Activated effector memory CD4-positive, alpha-beta T cell treated with Interleukin-2 at 50 U/mL for 16 hours (primary cell): ENCODE results near the gene AP3S2.
"Not testable (repeated sequence)": the region's sequence is repeated elsewhere in the genome, so short reads cannot be mapped to it uniquely, and the experiment has no call there.

Source experiments
- DNase-seq: peaks from one replicate; pipeline ENCODE4 v3.0.0-alpha.2; 2020

Gene AP3S2

DNA sequence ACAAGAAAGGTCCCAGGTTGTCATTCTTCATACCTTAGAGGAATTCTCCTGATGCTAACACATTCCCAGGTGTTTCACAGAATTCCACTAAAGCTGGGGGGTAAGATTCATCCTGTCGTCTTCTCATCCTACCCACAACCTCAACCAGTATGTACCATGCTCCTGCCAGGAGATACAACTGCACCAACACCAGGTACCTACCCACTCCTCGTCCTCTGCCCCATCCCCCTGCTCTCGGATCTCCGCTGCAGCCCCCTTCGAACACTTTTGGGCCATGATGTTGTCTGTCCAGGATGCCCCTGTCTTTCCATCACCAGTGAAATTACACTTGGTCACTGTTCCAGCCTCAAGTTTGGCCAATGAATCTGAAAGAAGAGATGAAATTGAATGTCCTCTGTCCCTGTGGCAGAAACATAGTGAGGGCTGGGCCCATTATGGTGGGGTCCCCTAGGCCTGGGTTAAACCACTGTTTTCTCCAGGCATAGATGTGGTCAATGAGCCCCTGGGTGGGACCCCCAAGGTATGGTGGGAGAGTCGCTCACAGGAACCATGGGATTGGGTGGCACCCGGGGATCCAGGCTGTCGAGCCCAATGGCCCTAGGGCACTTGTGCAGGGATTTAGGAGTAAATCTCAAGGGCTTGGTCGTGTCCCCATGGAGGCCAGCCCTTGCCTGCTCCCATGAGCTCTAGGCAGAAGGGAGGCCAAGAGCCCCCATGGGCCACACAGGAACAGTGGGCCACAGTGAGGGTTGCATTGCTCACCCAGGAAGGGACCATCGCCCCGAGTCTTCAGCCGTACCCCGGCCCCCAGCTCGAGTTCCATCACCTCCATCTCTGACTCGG lies 9.4 kb upstream of the AP3S2 start:
- no peak for DNase-seq

GRCh38 chr15:89900849-89901248 lies 7.1 kb upstream of the AP3S2 start:
- DNase-seq, result no peak

DNA sequence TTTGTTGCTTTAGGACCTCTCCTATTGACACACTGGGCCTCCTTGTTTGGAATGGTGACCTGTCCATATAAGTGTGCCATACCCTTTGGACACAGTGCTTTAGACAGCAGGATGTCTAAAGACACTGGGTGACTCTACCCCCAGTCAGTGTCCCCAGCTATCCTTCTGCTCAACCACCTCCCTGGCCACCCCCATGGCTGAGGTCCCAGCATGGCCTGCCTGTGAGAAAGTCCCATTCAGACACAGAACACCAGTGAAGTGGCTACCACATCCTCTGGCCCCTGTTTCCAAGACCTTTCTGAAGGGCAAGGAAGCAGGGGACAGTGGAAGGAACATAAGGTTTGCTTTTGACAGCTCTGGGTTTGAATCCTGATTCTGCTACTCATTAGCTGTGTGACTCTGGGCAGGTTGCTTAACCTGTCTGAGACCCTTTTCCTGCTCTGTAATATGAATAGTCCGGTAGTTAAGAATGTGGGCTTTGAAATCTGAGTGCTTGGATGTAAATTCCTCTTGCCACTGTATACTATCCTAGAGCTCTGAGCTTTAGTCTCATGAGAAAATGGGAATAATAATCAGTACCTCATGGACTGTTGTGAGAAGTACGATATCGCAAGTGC lies 6.3 kb upstream of the AP3S2 start:
- no peak for DNase-seq

DNA sequence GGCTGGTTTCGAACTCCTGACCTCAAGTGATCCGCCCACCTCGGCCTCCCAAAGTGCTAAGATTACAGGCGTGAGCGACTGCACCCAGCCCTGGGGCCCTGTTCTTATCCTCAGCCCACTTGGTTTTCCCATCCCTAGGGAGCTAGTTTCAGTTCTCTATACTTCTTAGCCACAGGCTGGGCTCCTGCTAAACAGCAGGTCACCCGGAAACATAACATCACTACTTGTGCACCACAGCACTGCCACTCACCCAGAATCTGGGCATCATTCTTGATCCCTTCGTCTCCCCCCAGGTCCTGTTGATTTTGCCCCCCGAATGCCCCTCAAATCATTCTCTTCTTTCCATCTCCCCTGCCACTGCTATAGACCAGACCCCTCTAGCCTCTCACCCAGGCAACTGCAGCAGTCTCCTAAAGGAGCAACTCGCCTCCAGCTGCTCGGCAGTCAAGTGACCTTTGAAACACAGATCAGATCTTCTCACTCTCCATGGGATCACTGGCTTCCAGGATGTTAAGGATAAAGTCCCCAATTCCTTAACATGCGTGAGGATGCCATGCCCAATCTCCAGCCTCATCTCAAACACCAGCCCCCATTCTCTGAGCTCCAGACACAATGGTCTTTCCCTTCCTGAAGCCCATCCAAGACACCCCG lies 5.6 kb upstream of the AP3S2 start:
- DNase-seq, result no peak

DNA sequence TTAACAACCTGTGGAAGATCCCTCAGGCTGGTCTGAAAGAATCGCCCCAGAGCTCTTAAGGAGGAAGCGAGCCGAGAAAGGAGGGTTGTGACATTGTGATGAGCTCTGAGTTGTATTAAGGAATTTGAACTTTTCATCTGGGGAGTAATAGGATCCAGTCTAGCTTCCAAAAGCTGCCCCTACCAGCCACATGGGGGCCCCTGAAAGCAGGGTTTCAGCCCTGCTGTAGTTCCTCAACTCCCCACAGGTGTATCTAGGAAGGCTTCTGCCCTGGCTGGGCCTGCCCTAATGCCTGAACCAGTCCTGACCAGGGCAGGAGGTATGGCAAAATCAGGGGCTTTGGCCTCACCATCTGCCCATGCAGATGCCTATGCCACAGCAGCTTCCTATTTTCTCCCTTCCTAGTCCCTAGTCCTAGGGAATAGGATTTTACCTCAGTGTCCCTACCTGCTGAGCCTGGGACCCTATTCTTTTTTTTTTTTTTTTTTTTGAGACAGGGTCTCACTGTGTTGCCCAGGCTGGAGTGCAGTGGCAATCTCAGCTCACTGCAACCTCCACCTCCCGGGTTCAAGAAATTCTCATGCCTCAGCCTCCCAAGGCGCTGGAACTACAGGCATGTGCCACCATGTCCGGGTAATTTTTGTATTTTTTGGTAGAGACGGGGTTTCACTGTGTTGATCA lies 5.0 kb upstream of the AP3S2 start:
- peak; percentile 22 for DNase-seq

- no peak for DNase-seq
These were observed 4.4 kb upstream of the AP3S2 start for GRCh38 chr15:89898146-89898545.

DNA sequence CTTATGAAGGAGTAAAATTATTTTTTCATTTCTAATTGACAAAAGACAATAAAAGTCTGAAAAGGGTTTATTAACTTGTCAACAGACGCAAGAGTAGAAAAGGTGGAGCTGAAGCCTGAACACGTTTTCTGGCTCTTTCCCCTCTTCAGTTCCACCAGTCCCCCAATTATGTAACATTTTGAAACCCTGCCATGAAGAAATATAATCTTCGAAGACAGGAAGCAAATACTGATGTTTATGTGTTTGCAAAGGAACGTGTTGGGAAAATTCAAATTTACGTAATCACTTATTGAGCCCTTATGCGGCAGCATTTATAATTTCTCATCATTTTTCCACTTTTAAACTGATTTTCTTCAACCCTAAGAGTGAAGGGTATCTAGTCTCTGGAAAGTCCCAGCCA lies 767 bp downstream of the AP3S2 start:
- no peak for DNase-seq

- DNase-seq, result no peak
These were observed 5.5 kb downstream of the AP3S2 start for GRCh38 chr15:89888214-89888804.

GRCh38 chr15:89885611-89886010 lies 8.2 kb downstream of the AP3S2 start:
- DNase-seq, result no peak

DNA sequence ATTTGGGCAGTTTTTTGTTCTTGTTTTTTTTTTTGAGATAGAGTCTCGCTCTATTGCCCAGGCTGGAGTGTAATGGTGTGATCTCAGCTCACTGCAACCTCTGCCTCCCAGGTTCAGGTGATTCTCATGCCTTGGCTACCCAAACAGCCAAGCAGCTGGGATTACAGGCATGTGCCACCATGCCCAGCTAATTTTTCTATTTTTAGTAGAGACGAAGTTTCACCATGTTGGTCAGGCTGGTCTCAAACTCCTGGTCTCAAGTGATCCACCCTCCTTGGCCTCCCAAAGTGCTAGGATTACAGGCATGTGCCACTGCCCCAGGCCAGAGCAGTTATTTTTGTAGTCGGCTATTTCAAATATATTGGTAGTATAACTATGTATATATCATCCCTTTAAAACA lies 8.6 kb downstream of the AP3S2 start:
- not testable (repeated sequence) for DNase-seq

GRCh38 chr15:89883518-89883917 lies 10.3 kb downstream of the AP3S2 start:
- DNase-seq, result no peak

GRCh38 chr15:89880727-89881126 lies 13.1 kb downstream of the AP3S2 start:
- DNase-seq, result no peak

GRCh38 chr15:89878323-89878722 lies 15.5 kb downstream of the AP3S2 start:
- no peak for DNase-seq

- no peak for DNase-seq
These were observed 16.7 kb downstream of the AP3S2 start for GRCh38 chr15:89877083-89877425.

- no peak for DNase-seq
These were observed 17.3 kb downstream of the AP3S2 start for GRCh38 chr15:89876396-89877082.

GRCh38 chr15:89875741-89876140 lies 18.1 kb downstream of the AP3S2 start:
- DNase-seq, result no peak

DNA sequence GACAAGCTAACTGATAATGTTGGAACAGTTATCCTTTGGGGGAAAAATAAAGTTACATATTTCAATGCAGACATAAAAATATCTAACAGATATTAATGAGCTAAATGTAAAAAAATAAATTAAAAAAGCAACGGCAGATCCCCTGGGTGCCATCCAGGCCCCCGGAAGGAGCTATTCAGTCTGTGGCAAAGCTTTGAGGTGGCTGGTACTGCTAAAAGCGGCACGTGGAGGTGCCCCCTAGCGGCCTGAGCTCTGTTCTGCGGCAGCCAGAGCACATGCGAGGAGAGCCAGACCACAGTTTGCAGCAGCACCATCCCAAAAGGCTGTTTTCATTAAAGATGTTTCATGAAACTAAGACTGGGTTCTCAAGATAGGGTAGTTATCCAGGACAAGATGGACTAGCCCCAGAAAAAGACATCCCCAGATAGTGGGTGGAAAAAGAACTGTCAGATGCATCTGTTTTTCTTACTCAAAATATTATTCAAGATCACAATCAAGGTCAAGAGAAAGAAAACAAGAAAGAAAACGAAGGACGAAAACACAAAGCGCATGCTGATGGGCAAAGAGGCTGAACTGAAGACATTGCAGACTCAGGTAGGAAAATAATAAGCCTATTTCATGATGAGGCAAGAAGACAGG lies 18.7 kb downstream of the AP3S2 start:
- peak; percentile 72 for DNase-seq

- DNase-seq, result no peak
These were observed 23.0 kb downstream of the AP3S2 start for GRCh38 chr15:89870688-89871288.

GRCh38 chr15:89870006-89870405 lies 23.8 kb downstream of the AP3S2 start:
- no peak for DNase-seq

DNA sequence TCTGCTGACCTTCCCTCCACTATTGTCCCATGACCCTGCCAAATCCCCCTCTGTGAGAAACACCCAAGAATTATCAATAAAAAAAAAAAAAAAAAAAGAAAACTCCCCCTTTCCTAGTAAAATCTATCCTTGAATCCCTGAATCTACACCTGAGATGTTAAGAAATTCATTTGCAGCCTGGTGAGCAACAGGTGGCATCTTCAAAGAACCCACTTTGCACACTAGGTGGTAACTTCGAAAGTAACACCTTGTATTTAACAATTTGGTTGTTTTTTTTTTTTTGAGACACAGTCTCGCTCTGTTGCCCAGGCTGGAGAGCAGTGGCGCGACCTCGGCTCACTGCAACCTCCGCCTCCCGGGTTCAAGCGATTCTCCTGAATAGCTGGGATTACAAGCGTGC lies 24.3 kb downstream of the AP3S2 start:
- not testable (repeated sequence) for DNase-seq

GRCh38 chr15:89864958-89865739 lies 28.6 kb downstream of the AP3S2 start:
- DNase-seq, result no peak
